Measurements from ENCODE around the gene LIPA. TPM values are rescaled to one million over a fixed set of nuclear protein-coding genes. Genes with fewer than 3 reads are reported as not detected.

The LIPA gene
- total and polyA plus RNA-seq, 8 donors = 4.7 to 52.6 (median 17.6) TPM

GRCh38 chr10:89185658-89186057, 65.9 kb downstream of the LIPA start:
- DNase-seq = no peak
- FAIRE-seq = no peak

GRCh38 chr10:89184638-89185037, 66.9 kb downstream of the LIPA start:
- no peak overlapping the region for H3K4me3 ChIP-seq
- H3K27ac ChIP-seq = no peak overlapping the region
- no peaks in the 10 kb centered on the region for H3K9me3 ChIP-seq
- no peak for TF ChIP-seq CTCF (IDR thresholded peaks at IDR 0.05)
- intact Hi-C loops (cut with DNase I) = no loop called here
- WGBS, 2 donors = 62% methylated on average over 3 of the region's 3 CpGs
- DNase-seq = no peak
- no peak for ATAC-seq
- no peaks in the 10 kb centered on the region for H3K27me3 ChIP-seq
- H3K36me3 ChIP-seq = no peaks in the 10 kb centered on the region
- peaks cover 0 to 11% (median 0%) of the 10 kb centered on the region in 3 donors for H3K4me1 ChIP-seq
- FAIRE-seq = no peak

More at GRCh38 chr10:89185658-89186057, 65.9 kb downstream of the LIPA start:
- ATAC-seq = peak in 2 of 4 donors; percentile 29 to 63
- Histone ChIP-seq H3K9me3 (no peaks in the 10 kb centered on the region), H3K36me3 (no peaks in the 10 kb centered on the region), H3K4me1 (peaks cover 0 to 11% (median 0%) of the 10 kb centered on the region in 3 donors), H3K4me3 (no peak overlapping the region), H3K27me3 (no peaks in the 10 kb centered on the region), H3K27ac (no peak overlapping the region)
- TF ChIP-seq CTCF (IDR thresholded peaks at IDR 0.05) = no peak
- intact Hi-C loops (cut with DNase I) = no loop called here

- Histone ChIP-seq H3K4me1 (peaks cover 0 to 11% (median 0%) of the 10 kb centered on the region in 3 donors), H3K27me3 (no peaks in the 10 kb centered on the region), H3K9me3 (no peaks in the 10 kb centered on the region), H3K27ac (no peak overlapping the region), H3K4me3 (no peak overlapping the region), H3K36me3 (no peaks in the 10 kb centered on the region)
- FAIRE-seq = no peak
- TF ChIP-seq CTCF (IDR thresholded peaks at IDR 0.05) = no peak
- intact Hi-C loops (cut with DNase I) = no loop called here
- DNase-seq = no peak
- no peak for ATAC-seq
These were observed 68.0 kb downstream of the LIPA start for GRCh38 chr10:89183571-89183970.

- FAIRE-seq (no peak), DNase-seq (no peak), ATAC-seq (no peak)
- no peaks in the 10 kb centered on the region for H3K27me3 ChIP-seq
- H3K9me3 ChIP-seq = no peaks in the 10 kb centered on the region
- H3K4me3 ChIP-seq = no peak overlapping the region
- WGBS, 2 donors = 80 to 81% methylated on average over 2 of the region's 2 CpGs
- TF ChIP-seq CTCF (IDR thresholded peaks at IDR 0.05) = no peak
- H3K4me1 ChIP-seq = peaks cover 0 to 11% (median 0%) of the 10 kb centered on the region in 3 donors
- no peak overlapping the region for H3K27ac ChIP-seq
- H3K36me3 ChIP-seq = no peaks in the 10 kb centered on the region
- intact Hi-C loops (cut with DNase I) = no loop called here
These were observed 68.7 kb downstream of the LIPA start for GRCh38 chr10:89182894-89183293.

GRCh38 chr10:89175816-89176215, 75.8 kb downstream of the LIPA start:
- Histone ChIP-seq H3K4me1 (no peaks in the 10 kb centered on the region), H3K9me3 (no peaks in the 10 kb centered on the region), H3K36me3 (no peaks in the 10 kb centered on the region), H3K27ac (no peak overlapping the region), H3K4me3 (no peak overlapping the region), H3K27me3 (no peaks in the 10 kb centered on the region)
- TF ChIP-seq CTCF (IDR thresholded peaks at IDR 0.05) = no peak
- intact Hi-C loops (cut with DNase I) = no loop called here
- no peak for FAIRE-seq
- ATAC-seq = no peak
- no peak for DNase-seq
